HG03097 (cell line): ENCODE measurements around the gene TCEAL8.
A peak's percentile ranks its signal among the peaks of the same experiment; 100 is the strongest.

ENCODE experiments used
- ATAC-seq: cut with Tn5 transposase; IDR thresholded peaks from one replicate; pipeline ENCODE4 v1.9.1; 2021; ENCODE audit not compliant: unreplicated experiment, low FRiP score

The TCEAL8 gene

DNA sequence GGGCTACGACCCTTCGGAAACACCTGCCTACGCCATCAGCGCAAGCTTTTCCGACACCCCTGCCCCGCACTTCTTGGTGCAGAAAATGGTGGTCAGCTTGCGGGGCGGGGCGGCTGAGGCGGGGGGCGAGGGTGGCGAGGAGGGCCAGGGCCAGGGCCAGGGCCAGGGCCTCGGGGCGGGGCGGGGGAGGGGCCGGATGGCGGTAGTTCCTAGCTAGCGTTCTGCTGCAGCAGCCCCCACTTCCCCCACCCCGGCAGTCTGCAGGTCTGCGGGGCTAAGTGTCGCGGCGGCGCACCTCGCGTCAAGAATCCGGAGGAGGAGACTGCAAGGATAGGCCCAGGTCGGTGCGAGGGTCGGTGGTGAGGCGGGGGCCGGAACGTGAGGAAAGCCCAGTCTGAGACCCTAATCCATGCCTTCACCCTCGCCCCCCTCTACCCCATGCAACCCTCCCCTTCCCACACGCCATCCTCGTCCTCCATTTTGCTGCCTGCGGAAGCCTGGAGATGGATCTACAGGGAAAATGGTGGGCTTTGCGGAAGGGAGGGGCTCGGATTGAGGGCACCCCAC lies 39.4 kb downstream of the TCEAL8 start:
- ATAC-seq: no peak

DNA sequence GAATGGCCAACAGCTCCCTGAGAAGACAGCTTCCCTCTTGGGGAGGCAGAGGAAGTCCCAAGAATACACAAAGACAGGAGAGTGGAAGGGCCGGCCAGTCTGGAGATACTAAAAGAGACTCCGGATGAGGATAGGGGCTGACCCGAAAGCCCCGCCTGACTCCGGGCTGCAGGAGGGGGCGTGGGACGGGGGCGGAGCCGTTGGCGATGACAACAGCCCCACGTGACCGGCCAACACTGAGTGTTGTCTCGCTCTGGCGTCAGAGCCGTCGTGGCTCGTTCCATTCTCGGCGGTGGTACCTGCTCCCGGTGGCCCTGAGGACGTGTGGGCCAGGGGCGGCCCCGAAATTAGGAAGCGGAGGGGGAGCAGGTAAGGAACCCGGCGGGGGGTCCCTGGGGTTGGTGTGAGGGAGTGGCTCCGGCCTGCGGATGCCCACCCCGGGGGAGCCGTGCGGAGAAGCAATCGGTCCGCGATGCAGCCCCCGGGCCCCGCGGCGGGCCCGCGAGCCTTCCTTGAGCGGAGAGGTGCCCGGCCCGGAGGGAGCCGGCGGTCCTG lies 40.0 kb downstream of the TCEAL8 start, which contains the start of gene BEX4:
BEX4 (plus strand) TSS at position 239 of the 555 bp plus-strand sequence. CDS start 1,046 bp downstream, outside the sequence.
- ATAC-seq: peak; percentile 95

GRCh38 chrX:103212749-103213457 lies 42.1 kb downstream of the TCEAL8 start:
- ATAC-seq: no peak

DNA sequence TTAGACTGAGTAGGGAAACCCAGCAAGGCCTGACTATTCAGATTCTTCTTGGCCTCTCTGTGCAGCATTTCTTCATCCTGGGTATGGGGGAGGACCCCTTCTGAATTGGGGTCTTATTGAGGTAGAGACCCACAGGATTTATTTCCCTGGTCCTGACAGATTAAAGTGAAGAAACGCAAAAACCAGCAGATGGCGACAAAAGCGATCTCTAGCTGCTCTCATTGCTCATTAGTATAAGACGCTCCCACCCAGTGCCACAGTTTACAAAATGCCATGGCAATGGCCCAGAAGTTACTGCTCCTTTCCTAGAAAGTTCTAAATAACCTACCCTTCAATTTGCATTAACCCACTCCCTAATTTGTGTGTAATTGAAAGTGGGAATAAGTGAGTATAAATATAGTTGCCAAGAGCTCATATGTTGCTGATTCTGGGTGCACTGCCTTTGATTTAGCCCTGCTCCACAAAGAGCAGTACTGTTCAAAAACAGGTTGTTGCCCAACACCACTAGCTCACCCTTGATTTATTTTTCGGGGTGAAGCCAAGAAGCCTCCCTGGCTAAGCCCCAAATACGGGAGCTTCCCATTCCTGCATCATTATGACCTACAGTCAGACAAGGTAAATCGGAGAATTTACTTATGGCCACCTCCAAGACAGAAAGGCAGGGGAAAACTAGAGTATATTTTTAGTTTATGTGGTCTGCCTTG lies 43.8 kb downstream of the TCEAL8 start:
- no peak for ATAC-seq

- ATAC-seq: no peak
Observed at GRCh38 chrX:103210056-103210455, 44.9 kb downstream of the TCEAL8 start.
